Kidney (tissue), 14 donors: Measurements from ENCODE around the gene TNFRSF1B. TPM values are rescaled to one million over a fixed set of nuclear protein-coding genes. Genes with fewer than 3 reads are reported as not detected.
"Not testable (repeated sequence)": the region's sequence is repeated elsewhere in the genome, so short reads cannot be mapped to it uniquely, and the experiment has no call there.

ENCODE experiments used
- DNase-seq, 5 donors: peaks; one replicate each; pipeline ENCODE4 v3.0.0-alpha.2; 2013 to 2020
- FAIRE-seq: peaks from 2 replicates; lab custom pipeline; 2012; peaks lifted over from hg19 to GRCh38; lab: Jason Lieb, UNC
- H3K27ac ChIP-seq, 2 donors: one replicate each; pipeline ENCODE4 v1.7.0; 2013; ENCODE audit warnings: low read depth in 2 of 2, low read length in 2 of 2, inconsistent platforms in 1 of 2
- H3K27me3 ChIP-seq: one replicate; pipeline ENCODE4 v1.7.1; 2013; ENCODE audit warnings: low read length, inconsistent platforms; ENCODE audit not compliant: control insufficient read depth, insufficient read depth
- H3K36me3 ChIP-seq, 3 donors: one replicate each; pipeline versions ENCODE4 v1.7.0 to v1.7.1; 2013; ENCODE audit warnings: low read length in 3 of 3, control low read depth in 1 of 3, inconsistent platforms in 1 of 3; ENCODE audit not compliant: insufficient read depth in 3 of 3, control insufficient read depth in 2 of 3
- H3K4me1 ChIP-seq, 3 donors: one replicate each; pipeline versions ENCODE4 v1.7.0 to v1.7.1; 2013; ENCODE audit warnings: low read length in 3 of 3, inconsistent platforms in 1 of 3, low read depth in 1 of 3; ENCODE audit not compliant: control insufficient read depth in 2 of 3, insufficient read depth in 2 of 3
- H3K4me3 ChIP-seq, 3 donors: one replicate each; pipeline versions ENCODE4 v1.7.0 to v1.8.1; 2013; ENCODE audit warnings: low read length in 3 of 3, control low read depth in 1 of 3, inconsistent platforms in 1 of 3
- H3K9ac ChIP-seq, 3 donors: one replicate each; pipeline versions ENCODE4 v1.7.0 to v1.7.1; 2013; ENCODE audit warnings: low read length in 3 of 3, control low read depth in 1 of 3, inconsistent platforms in 1 of 3
- H3K9me3 ChIP-seq, 3 donors: one replicate each; pipeline versions ENCODE4 v1.7.0 to v1.7.1; 2013; ENCODE audit warnings: low read length in 3 of 3, control low read depth in 1 of 3, inconsistent platforms in 1 of 3; ENCODE audit not compliant: control insufficient read depth in 2 of 3, insufficient read depth in 1 of 3
- intact Hi-C: fragments of 100-400 bp; cut with DNase I; formaldehyde crosslinking; loops from one replicate; pipeline ENCODE4 v1.11.1; 2022
- polyA plus RNA-seq: library from polyadenylated mRNA; stranded (reverse); fragments of 350-450 nt; fragmentation: Illumina TruSeq; extraction: RNeasy Lipid Tissue Mini Kit (QIAGEN cat#74804); gene quantifications from one replicate; pipeline ENCODE4 v1.2.3, GENCODE V29; 2014; ENCODE audit warnings: low read depth, low replicate concordance; ENCODE audit not compliant: insufficient read depth
- total RNA-seq: library from RNA; stranded (reverse); fragmentation: NEBNext Ultra II Directional; extraction: Animal tissue kit (Norgen Biotek cat#: 25700); gene quantifications from one replicate; pipeline ENCODE4 v1.2.1, GENCODE V29; 2021
- TF ChIP-seq, protein P1 (sequence below): IDR thresholded peaks from 3 replicates; pipeline ENCODE4 v1.5.1; 2012; ENCODE audit warnings: mild to moderate bottlenecking, moderate library complexity, borderline replicate concordance; ENCODE audit not compliant: insufficient read depth; ENCODE audit errors: extremely low read depth
- donor health status: control.
- donor health status: control.
- donor health status: control.
- donor health status: control.
- donor health status: control.
- donor health status: DM: yes; HTN: yes; CAD: no.
- donor health status: Normal renal cell carcinoma (clear cell type).

TNFRSF1B gene
- total and polyA plus RNA-seq, 2 donors from 2014 or later = 7.7 to 47.1 TPM

DNA sequence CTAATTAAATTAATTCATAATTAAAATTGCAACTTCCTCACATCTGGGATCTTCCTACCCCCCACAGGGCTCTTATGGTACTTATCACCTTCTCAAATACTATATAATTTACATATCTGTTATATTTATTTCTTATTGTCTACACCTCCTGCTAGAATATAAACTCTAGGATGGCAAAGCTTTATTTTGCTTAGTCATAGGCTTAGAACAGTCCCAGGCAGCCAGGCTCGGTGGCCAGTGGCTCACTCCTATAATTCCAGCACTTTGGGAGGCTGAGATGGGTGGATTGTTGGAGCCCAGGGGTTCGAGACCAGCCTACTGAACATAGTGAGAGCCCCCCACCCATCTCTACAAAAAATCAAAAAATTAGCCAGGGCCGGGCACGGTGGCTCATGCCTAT lies 53.0 kb downstream of the TNFRSF1B start:
- intact Hi-C loops = no loop called here
- Histone ChIP-seq H3K27ac (no peak overlapping the region), H3K27me3 (no peaks in the 10 kb centered on the region), H3K9me3 (peaks cover 0 to 3% (median 0%) of the 10 kb centered on the region in 3 donors), H3K9ac (no peak overlapping the region), H3K4me3 (no peak overlapping the region), H3K36me3 (no peaks in the 10 kb centered on the region), H3K4me1 (peaks cover 0 to 3% (median 2%) of the 10 kb centered on the region in 3 donors)
- DNase-seq (peak in 1 of 5 donors; percentile 21), FAIRE-seq (no peak)
- TF ChIP-seq, protein P1, sequence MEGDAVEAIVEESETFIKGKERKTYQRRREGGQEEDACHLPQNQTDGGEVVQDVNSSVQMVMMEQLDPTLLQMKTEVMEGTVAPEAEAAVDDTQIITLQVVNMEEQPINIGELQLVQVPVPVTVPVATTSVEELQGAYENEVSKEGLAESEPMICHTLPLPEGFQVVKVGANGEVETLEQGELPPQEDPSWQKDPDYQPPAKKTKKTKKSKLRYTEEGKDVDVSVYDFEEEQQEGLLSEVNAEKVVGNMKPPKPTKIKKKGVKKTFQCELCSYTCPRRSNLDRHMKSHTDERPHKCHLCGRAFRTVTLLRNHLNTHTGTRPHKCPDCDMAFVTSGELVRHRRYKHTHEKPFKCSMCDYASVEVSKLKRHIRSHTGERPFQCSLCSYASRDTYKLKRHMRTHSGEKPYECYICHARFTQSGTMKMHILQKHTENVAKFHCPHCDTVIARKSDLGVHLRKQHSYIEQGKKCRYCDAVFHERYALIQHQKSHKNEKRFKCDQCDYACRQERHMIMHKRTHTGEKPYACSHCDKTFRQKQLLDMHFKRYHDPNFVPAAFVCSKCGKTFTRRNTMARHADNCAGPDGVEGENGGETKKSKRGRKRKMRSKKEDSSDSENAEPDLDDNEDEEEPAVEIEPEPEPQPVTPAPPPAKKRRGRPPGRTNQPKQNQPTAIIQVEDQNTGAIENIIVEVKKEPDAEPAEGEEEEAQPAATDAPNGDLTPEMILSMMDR = no peak

DNA sequence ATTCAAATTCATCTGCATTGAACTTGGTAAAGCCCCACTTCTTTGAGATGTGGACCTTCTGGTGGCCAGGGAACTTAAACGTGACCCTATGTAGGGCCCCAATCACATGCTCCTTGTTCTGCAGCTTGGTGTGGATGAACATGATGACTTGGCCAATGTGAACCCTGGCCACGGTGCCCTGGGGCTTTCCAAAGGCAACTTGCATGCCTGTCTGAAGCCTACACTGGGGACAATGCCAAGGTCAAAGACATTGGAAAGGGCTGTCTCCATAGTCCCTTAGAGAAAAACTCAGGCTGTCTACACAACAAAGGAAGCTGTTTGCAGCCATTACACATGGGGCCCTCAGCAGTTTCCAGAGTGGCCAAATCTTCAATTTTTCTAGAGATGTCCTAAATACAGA lies 54.1 kb downstream of the TNFRSF1B start:
- H3K9ac ChIP-seq = no peak overlapping the region
- no peaks in the 10 kb centered on the region for H3K36me3 ChIP-seq
- H3K9me3 ChIP-seq = no peaks in the 10 kb centered on the region
- H3K4me1 ChIP-seq = peaks cover 0 to 3% (median 2%) of the 10 kb centered on the region in 3 donors
- H3K27me3 ChIP-seq = no peaks in the 10 kb centered on the region
- FAIRE-seq = no peak
- H3K27ac ChIP-seq = no peak overlapping the region
- intact Hi-C loops = no loop called here
- TF ChIP-seq, protein P1 = no peak
- peak in 1 of 5 donors; percentile 37 for DNase-seq
- H3K4me3 ChIP-seq = no peak overlapping the region

- H3K36me3 ChIP-seq, H3K9me3 ChIP-seq, H3K4me1 ChIP-seq, intact Hi-C loops, H3K9ac ChIP-seq, H3K4me3 ChIP-seq, H3K27me3 ChIP-seq, H3K27ac ChIP-seq, DNase-seq, FAIRE-seq: not testable (repeated sequence)
These were observed 55.9 kb downstream of the TNFRSF1B start for GRCh38 chr1:12222700-12223099.

DNA sequence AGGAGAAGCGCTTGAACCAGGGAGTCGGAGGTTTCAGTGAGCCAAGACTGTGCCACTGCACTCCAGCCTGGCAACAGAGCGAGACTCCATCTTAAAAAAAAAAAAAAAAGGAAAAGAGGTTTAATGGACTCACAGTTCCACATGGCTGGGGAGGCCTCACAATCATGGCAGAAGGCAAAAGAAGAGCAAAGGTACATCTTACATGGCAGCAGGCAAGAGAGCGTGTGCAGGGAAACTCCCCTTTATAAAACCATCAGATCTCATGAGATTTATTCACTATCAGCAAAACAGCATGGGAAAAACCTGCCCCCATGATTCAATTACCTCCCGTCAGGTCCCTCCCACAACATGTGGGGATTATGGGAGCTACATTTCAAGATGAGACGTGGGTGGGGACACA lies 57.3 kb downstream of the TNFRSF1B start:
- H3K4me1 ChIP-seq, DNase-seq, H3K27me3 ChIP-seq, FAIRE-seq, H3K27ac ChIP-seq, intact Hi-C loops, H3K36me3 ChIP-seq, H3K9me3 ChIP-seq, H3K4me3 ChIP-seq, H3K9ac ChIP-seq: not testable (repeated sequence)

DNA sequence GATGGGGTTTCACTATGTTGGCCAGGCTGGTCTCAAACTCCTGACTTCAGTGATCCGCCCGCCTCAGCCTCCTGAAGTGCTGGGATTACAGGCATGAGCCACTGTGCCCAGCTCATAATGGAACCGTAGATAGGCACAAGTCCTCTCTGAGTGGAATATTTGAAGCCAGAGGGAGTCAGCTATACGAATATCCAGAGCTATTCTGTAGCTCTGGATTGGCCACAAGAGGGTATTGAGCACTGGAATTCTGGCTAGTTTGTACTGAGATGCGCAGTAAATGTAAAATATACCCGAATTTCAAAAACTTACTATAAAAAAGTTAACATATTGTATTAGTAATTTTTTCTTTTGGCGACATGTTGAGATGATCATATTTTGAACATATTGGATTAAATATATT lies 62.2 kb downstream of the TNFRSF1B start:
- no peak overlapping the region for H3K27ac ChIP-seq
- DNase-seq (no peak), FAIRE-seq (no peak)
- TF ChIP-seq, protein P1 = no peak
- no peaks in the 10 kb centered on the region for H3K9me3 ChIP-seq
- no peaks in the 10 kb centered on the region for H3K36me3 ChIP-seq
- intact Hi-C loops = no loop called here
- no peaks in the 10 kb centered on the region for H3K27me3 ChIP-seq
- H3K4me3 ChIP-seq = no peak overlapping the region
- H3K9ac ChIP-seq = no peak overlapping the region
- peaks cover 0 to 5% (median 0%) of the 10 kb centered on the region in 3 donors for H3K4me1 ChIP-seq
